HepG2 (cell line): ENCODE measurements around the gene SLC2A10. TPM values are rescaled to one million over a fixed set of nuclear protein-coding genes. Genes with fewer than 3 reads are reported as not detected.

ENCODE experiments used
- CC2D1A ChIP-seq: sonication (generic); formaldehyde crosslinking; IDR thresholded peaks from 2 replicates; pipeline ENCODE4 v1.8.1; 2023; ENCODE audit warnings: mild to moderate bottlenecking, missing genetic modification reagents
- CHD2 ChIP-seq: IDR thresholded peaks from 2 replicates; pipeline ENCODE4 v1.6.1; 2011; ENCODE audit warnings: low read depth, low read length, improper control_type of control experiment
- EZH2 ChIP-seq: conservative IDR thresholded peaks from 2 replicates; pipeline ENCODE4 v1.6.1; 2012; ENCODE audit warnings: mild to moderate bottlenecking, low read depth, low read length, moderate library complexity
- MIER3 ChIP-seq: IDR thresholded peaks from 2 replicates; pipeline ENCODE4 v1.6.1; 2016; ENCODE audit warnings: missing compliant biosample characterization, borderline replicate concordance
- NBN ChIP-seq: fragments of 450-650 bp; conservative IDR thresholded peaks from 2 replicates; pipeline ENCODE4 v1.6.1; 2017
- PHF8 ChIP-seq: sonication (generic); formaldehyde crosslinking; IDR thresholded peaks from 2 replicates; pipeline ENCODE4 v1.5.0; 2020; ENCODE audit warnings: missing genetic modification reagents
- RERE ChIP-seq: IDR thresholded peaks from 2 replicates; pipeline ENCODE4 v1.6.1; 2016; ENCODE audit warnings: low read depth, missing genetic modification reagents, missing compliant biosample characterization
- SMYD3 ChIP-seq: sonication (generic); formaldehyde crosslinking; IDR thresholded peaks from 2 replicates; pipeline ENCODE4 v1.8.1; 2023; ENCODE audit warnings: mild to moderate bottlenecking, missing genetic modification reagents
- TFDP2 ChIP-seq: sonication (generic); formaldehyde crosslinking; IDR thresholded peaks from 2 replicates; pipeline ENCODE4 v1.4.0; 2020; ENCODE audit warnings: missing genetic modification reagents
- U2AF1 ChIP-seq: fragments of 200-400 bp; formaldehyde crosslinking; optimal IDR thresholded peaks from 2 replicates; pipeline ENCODE3; 2017; ENCODE audit warnings: mild to moderate bottlenecking, low read depth, low read length
- ZBTB25 ChIP-seq: IDR thresholded peaks from 2 replicates; pipeline ENCODE4 v1.6.1; 2018; ENCODE audit warnings: missing genetic modification reagents
- ZNF326 ChIP-seq: sonication (generic); formaldehyde crosslinking; IDR thresholded peaks from 2 replicates; pipeline ENCODE4 v1.4.0; 2020; ENCODE audit warnings: missing genetic modification reagents, borderline replicate concordance
- polyA plus RNA-seq, 8 experiments: library from polyadenylated mRNA; depleted of rRNA in 3 of 8; stranded (reverse) in 7 of 8; unstranded in 1 of 8; fragments of >200 nt; fragmentation: Illumina TruSeq in 4 of 8; extraction: Trizol in 4 of 8; gene quantifications; 2 replicates each; pipeline versions ENCODE4 v1.2.1 to v1.2.3, GENCODE V29; 2011 to 2016; ENCODE audit warnings: low read depth in 4 of 8, missing spikeins in 1 of 8, mixed read lengths in 1 of 8; ENCODE audit not compliant: insufficient read depth in 1 of 8
- total RNA-seq, 5 experiments: library from RNA; depleted of rRNA; stranded (reverse); fragments of >200 nt; fragmentation: Illumina TruSeq; extraction: Trizol; gene quantifications; 2 replicates each; pipeline ENCODE4 v1.2.3, GENCODE V29; 2016; ENCODE audit warnings: low read depth in 1 of 5
- TF ChIP-seq, protein P1 (sequence below): sonication (generic); formaldehyde crosslinking; IDR thresholded peaks from 2 replicates; pipeline ENCODE4 v1.9.0; 2022; ENCODE audit warnings: missing genetic modification reagents, mild to moderate bottlenecking, borderline replicate concordance
- TF ChIP-seq, protein P2 (sequence below): sonication (generic); formaldehyde crosslinking; IDR thresholded peaks from 2 replicates; pipeline ENCODE4 v1.4.0; 2020; ENCODE audit warnings: missing genetic modification reagents, borderline replicate concordance

Gene SLC2A10
- total and polyA plus RNA-seq, 2 of the 13 experiments (the other 11 are each of a cell fraction or from before 2014, with no cell fraction given): 16.0 to 18.4 TPM

- TF ChIP-seq ZBTB25 (CRISPR knock-in tag) (no peak), CC2D1A (CRISPR knock-in tag) (no peak), U2AF1 (no peak), PHF8 (CRISPR knock-in tag) (0 out of 2 replicates have a peak, but pooled peaks have one; percentile 24), NBN (no peak), EZH2 (no peak), ZNF326 (CRISPR knock-in tag) (0 out of 2 replicates have a peak, but pooled peaks have one; percentile 23), RERE (CRISPR knock-in tag) (no peak), MIER3 (no peak), CHD2 (no peak), TFDP2 (CRISPR knock-in tag) (no peak), SMYD3 (CRISPR knock-in tag) (no peak)
- TF ChIP-seq, protein P1, sequence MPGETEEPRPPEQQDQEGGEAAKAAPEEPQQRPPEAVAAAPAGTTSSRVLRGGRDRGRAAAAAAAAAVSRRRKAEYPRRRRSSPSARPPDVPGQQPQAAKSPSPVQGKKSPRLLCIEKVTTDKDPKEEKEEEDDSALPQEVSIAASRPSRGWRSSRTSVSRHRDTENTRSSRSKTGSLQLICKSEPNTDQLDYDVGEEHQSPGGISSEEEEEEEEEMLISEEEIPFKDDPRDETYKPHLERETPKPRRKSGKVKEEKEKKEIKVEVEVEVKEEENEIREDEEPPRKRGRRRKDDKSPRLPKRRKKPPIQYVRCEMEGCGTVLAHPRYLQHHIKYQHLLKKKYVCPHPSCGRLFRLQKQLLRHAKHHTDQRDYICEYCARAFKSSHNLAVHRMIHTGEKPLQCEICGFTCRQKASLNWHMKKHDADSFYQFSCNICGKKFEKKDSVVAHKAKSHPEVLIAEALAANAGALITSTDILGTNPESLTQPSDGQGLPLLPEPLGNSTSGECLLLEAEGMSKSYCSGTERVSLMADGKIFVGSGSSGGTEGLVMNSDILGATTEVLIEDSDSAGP (CRISPR knock-in tag): peak; percentile 39; the same call in 1 of the 2 replicates
- TF ChIP-seq, protein P2, sequence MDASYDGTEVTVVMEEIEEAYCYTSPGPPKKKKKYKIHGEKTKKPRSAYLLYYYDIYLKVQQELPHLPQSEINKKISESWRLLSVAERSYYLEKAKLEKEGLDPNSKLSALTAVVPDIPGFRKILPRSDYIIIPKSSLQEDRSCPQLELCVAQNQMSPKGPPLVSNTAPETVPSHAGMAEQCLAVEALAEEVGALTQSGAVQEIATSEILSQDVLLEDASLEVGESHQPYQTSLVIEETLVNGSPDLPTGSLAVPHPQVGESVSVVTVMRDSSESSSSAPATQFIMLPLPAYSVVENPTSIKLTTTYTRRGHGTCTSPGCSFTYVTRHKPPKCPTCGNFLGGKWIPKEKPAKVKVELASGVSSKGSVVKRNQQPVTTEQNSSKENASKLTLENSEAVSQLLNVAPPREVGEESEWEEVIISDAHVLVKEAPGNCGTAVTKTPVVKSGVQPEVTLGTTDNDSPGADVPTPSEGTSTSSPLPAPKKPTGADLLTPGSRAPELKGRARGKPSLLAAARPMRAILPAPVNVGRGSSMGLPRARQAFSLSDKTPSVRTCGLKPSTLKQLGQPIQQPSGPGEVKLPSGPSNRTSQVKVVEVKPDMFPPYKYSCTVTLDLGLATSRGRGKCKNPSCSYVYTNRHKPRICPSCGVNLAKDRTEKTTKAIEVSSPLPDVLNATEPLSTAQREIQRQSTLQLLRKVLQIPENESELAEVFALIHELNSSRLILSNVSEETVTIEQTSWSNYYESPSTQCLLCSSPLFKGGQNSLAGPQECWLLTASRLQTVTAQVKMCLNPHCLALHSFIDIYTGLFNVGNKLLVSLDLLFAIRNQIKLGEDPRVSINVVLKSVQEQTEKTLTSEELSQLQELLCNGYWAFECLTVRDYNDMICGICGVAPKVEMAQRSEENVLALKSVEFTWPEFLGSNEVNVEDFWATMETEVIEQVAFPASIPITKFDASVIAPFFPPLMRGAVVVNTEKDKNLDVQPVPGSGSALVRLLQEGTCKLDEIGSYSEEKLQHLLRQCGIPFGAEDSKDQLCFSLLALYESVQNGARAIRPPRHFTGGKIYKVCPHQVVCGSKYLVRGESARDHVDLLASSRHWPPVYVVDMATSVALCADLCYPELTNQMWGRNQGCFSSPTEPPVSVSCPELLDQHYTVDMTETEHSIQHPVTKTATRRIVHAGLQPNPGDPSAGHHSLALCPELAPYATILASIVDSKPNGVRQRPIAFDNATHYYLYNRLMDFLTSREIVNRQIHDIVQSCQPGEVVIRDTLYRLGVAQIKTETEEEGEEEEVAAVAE: no peak
Observed at GRCh38 chr20:46713957-46714834, 4.7 kb downstream of the SLC2A10 start (continued).
